NCI-H146 treated with DMSO at 0.1 percent for 48 hours (cell line): ENCODE data around the gene P4HA1.

Experiments used
- DNase-seq: peaks from one replicate; lab custom pipeline; 2025; ENCODE audit not compliant: unreplicated experiment; lab: John Stamatoyannopoulos, UW

The P4HA1 gene

DNA sequence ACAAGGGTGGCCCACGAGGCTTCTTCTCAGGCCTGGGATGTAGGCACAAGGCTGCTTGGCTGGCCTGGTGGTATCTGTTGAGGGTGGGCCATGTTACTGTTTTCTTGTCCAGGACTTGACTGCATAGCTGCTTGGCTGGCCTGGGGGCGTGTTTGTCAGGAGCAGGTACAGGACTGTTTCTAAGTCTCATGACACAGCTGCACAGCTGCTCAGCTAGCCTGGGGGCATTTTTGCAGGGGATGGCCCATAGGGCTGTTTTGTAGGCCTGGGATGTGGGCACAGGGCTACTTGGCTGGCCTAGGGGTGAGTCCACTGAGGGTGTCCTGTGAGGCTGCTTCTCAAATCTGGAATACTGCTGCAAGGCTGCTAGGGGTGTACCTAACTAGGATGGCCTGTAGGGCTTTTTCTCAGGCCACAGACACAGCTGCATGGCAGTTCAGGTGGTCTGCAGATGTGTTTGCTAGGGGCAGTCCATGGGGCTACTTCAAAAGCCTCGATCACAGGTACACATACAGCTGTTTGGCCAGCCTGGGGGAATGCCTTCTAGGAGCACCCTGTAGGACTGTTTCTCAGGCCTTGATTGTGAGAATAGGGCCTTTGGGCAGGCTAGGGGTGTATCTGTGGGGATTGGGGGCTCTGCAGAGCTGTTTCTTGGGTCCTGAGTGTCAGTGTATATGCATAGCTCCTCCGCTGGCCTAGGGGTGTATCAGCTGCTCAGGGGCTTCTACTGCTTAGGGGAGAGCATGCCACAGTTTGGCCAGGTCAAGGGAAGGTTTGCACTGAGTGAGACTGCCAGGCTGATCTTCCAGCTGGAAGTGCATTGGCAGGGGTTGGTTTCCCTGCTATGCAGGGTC lies 115.4 kb downstream of the P4HA1 start:
- no peak for DNase-seq

DNA sequence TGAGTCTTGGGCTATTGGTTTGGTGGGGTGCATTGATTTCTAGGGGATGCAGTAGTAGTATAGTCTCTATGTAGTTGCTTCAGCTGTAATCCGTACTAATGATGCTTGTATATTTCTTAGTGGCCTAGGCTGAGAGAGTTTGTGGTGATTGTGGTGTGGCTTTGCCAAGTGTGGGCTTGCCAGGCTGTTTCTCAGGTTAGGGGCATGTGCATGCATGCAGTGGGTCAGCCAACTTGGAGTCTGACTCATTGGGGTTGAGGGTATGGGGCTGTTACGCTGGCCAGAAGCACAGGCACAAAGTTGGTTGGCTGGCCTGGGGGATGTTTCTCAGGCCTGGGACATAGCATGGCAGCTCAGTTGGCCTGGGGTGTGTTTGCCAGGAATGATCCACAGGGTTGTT lies 116.3 kb downstream of the P4HA1 start:
- DNase-seq, result no peak

DNA sequence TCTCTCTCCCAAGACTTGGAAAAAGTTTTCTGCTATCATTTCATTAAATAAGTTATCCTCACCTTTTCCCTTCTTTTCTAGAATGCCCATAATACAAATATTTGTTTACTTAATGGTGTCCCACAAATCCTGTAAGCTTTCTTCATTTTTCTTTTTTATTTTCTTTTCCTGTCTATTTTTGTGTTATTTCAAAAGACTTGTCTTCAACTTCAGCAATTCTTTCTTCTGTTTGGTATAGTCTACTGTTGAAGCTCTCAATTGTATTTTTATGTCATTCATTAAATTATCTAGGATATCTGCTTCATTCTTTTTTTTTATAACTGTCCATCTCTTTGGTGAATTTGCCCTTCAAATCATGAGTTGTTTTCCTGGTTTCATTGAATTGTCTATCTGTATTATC lies 117.0 kb downstream of the P4HA1 start:
- DNase-seq, result no peak

DNA sequence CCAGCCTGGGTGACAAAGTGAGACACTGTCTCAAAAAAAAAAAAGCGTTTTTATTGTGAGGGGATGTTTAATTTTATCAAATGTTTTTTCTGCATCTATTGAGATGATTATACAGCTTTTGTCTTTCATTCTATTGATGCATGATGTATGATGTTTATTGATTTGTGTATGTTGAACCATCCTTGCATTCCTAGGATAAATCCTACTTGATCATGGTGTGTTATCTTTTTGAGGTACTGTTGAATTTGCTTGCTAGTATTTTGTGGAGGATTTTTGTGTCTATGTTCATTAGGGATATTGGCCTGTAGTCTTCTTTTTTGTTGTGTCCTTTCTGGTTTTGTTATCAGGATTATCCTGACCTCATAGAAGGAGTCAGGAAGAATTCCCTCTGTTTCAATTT lies 119.8 kb downstream of the P4HA1 start:
- no peak for DNase-seq
